Renal cortical epithelial cell (primary cell): ENCODE measurements around the gene ZFP69B. TPM values are rescaled to one million over a fixed set of nuclear protein-coding genes. Genes with fewer than 3 reads are reported as not detected.

ENCODE experiments used
- DNase-seq: peaks from one replicate; pipeline ENCODE4 v3.0.0-alpha.2; 2011; ENCODE audit warnings: low read depth
- total RNA-seq: library from RNA; depleted of rRNA; stranded (reverse); fragments of >200 nt; gene quantifications from 2 replicates; pipeline ENCODE4 v1.2.3, GENCODE V29; 2014

The ZFP69B gene
- total RNA-seq = 1.2 and 4.9 TPM in 2 replicates

DNA sequence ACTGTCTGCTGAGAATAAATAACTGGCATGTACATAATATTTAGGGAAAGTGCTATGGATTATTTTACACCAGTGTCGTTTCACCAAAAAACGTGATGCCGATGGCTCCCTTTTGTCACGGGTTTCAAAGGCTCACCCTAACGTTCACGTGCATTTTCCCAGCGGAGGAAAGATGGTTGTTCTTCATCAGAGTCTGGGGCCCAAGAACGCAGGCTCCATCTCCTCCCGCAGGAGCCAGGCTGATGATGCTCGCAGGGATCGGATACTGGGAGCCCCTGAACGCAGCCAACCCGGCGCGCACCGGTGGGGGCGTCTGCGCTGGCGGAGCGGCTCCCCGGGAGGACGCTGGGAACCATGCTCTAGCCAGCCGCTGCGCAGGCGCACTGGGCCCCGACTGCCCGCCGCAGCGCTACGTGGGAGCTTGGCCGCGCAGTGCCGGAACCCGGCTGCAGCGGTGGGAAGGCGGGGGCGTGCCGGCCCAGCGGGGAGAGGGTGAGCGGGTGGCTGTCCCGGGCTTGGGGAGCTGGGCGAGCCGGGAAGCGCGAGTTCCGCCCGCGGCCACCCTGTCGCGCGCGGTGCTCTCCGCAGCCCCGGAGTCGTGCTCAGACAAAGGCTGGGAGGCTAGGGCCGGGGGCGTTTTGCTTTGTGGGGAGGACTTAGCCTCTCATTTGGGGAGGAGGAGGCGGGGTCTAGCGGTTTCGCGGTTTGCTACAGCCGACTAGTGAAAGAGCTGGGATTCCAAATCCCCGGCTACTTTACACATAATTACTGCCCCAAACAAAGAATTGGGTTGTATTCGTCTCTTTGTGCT lies at the start of gene ZFP69B:
Gene ZFP69B, plus strand, starts transcription at position 793 of the 811 bp plus-strand sequence. CDS start 486 bp downstream, outside the sequence.
- DNase-seq = peak; percentile 65

DNA sequence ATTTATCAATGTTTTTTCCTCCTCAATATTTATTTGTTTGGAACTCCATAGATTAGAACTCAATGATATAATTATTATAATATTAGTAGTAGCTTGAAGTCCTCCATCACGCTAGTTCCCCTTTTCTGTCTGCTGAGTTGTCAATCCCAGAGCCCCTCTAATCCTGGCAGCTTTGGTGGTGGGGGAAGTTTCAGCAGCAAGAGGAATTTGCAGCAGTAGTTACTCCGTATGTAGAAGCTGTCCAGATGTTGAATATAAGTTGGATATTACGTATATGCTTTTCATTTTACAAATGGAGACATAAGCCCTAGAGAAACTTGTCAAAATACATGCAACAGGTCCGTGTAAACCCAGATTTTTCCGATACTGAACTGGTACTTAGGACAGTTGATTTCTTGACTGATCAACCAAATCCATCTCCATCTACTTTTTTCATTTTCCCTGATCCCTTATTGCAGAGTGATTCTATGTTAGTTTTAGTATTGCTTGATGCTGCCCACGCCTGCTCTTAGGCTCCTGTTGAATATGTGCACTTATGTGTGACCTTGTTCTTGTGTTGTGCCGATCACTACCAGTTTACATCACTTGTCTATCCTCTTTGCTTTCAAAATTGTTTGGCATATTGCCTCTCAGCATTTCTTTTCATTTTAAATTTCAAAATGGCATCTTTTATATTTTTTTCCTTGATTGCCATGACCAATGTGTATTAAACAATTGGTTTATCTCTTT lies 48.6 kb upstream of the ZFP69B start:
- no peak for DNase-seq

DNA sequence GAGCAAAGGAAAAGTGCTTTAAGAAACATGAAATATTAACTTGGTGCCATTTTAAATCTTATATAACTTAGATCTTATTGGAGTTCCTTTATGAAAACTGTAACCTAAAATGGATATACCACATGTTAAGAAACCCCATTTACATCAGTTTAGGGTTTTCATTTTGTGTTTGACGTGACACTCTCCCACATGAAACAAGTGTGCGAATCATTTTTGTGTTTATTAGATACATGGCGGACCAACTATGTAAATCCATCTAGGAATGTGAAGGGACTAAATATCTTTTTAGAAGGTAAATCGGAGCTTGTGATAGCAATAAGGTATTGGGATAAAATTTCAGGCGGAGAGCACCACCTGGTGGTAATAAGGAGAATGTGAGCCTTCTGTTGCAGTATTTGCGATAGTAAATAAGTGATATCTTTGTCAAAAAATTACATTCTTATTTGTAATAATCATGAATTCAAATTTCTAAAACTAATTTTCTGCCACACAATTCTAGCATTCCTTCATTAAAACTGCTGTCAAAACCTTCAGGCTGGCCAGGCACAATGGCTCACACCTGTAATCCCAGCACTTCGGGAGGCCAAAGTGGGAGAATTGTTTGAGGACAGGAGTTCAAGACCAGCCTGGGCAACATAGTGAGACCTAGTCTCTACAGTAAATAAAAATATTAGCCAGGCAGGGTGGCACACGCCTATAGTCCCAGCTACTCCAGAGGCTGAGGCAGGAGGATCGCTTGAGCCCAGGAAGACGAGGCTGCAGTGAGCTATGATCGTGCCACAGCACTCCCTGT lies 45.4 kb upstream of the ZFP69B start:
- peak; percentile 68 for DNase-seq

DNA sequence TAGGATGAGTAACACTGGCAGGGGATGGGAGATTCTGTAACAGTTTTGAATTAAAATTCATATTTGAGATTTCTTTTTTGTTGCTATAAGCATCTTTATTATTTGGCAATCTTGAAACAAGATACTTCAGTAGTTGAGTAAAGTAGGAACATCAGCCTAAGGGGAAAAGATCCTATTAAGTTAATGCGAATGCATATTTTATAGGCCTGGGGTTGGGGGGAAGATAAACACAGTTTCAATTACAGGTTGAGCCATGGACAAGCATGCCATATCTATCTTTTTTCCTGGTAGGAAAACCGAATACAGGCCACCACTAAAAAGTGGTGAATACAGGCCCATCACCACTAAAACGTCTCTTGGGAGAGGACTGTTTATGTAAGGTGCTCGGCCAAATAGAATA lies 44.5 kb upstream of the ZFP69B start:
- DNase-seq = no peak

DNA sequence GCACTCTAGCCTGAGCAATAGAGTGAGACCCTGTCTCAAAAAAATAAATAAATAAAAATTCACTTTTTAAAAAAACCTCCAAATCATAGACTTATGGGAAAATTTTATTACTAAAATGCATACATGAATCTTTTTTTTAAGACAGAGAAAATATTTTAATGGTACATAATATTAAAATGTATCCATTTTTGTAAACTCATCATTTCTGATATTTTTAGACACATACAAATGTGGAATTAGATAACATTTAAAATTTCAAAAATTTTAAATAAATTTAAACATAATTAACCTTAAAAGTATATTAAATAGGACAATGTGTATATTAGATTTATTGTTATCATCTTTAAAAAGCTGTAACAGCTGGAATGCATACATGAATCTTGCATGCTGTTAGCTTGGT lies 42.8 kb upstream of the ZFP69B start:
- no peak for DNase-seq

DNA sequence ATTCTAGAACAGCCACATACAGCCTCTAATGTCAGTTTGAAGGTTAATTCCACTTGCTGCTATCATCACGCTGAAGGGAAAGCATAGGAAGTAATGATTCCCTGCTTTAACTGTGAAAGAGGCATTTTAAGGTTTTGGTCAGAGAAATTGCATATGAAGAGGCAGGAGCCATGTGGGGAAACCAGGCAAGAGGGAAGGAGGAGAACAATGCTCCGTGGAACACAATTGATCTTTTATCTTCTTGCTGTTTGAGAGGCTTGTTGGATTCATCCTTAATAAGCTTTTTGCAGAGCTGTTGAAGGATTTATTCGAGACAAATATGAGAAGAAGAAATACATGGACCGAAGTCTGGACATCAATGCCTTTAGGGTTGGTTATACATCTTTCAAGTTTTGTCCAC lies 40.8 kb upstream of the ZFP69B start:
- no peak for DNase-seq

DNA sequence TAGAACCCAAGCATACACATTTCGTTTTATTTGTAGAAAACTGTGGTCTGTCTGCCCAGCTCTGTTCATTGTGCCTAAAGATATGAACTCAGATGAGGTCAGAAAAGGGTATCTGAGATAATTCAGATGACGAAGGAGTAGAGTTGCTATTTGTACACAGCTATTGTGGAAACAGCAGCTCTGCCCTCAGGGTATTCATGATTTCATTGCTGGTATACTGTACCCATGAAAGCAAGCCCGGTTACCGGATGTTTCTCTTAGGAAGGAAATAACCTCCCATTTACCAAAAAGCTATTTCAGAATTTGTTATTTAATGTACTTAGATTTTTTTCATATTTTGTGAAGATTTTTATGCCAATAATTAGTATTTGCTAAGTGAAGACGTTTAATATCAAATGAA lies 39.0 kb upstream of the ZFP69B start:
- no peak for DNase-seq

DNA sequence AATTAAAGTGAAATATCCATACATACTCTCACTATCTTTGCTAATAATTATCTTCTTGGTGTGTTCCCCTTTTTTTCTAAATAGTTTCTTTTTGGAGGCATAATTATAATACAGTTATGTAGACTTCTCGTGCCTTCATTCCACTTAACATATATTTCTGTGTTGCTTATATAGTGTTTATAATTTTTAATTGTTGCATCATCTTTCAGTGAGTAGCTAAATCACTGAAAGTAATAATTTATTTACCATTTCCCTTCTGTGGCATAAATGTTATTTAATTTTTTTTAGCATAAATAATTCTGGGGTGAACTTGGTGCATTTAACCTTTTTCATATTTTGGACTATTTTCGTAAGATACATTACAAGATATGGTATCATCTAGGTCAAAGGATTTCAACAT lies 38.4 kb upstream of the ZFP69B start:
- DNase-seq = no peak

DNA sequence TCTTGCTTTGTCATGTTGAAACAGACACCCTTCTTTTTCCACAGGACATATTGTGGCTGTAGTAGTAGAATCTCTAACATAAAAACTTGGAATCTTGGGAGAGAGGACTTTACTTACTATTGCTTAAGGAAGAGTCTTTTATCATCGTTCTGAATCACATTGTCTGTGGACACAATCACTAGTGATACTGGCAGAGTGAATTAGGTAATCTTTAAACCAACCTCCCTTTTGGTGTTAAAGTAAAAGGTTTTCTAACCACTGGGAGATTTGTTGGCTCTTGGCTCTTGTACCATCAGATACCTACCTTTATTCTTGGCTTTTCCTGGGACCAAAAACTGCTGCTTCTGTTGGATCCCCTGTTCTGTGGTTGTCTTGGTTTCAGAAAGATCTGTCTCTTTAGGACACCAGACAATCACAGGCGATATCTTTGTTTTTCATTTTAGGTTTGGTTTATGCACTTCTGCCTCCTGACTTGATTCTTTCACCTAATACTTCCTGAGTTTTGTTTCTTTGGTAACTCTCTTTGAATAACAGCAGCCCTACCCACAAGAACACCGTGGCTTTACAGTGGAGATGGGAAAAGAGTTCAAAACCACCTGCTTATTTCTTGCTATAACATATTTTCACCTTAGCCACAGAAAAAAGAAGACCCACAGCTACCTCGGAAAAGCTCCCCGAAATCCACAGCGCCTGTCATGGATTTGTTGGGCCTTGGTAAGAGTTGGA lies 36.6 kb upstream of the ZFP69B start:
- DNase-seq = no peak

DNA sequence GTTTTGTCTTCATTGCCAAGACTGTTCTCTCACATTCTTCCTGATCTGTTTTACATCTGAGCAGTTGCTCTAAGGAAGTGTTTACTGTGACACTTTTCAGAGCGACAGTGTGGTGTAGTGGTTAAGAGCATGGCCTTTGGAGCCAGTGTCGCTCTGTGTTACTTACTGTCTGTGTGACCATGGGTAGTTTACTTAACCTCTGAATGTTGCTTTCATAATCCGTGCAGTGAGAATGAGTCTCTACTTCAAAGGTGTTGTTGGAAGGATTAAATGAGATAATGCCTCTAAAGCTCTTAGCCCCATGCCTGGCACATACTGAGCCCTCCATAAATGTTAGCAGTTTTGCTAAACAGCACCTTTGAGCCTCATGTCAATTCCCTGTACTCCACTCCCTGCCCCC lies 35.9 kb upstream of the ZFP69B start:
- DNase-seq = no peak

DNA sequence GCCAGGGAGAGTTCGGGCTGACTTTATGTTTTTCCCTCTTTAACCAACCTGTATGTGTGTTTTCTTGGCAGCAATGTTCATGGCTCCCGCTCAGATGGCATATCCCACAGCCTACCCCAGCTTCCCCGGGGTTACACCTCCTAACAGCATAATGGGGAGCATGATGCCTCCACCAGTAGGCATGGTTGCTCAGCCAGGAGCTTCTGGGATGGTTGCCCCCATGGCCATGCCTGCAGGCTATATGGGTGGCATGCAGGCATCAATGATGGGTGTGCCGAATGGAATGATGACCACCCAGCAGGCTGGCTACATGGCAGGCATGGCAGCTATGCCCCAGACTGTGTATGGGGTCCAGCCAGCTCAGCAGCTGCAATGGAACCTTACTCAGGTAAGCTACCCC lies 33.6 kb upstream of the ZFP69B start:
- DNase-seq = no peak

DNA sequence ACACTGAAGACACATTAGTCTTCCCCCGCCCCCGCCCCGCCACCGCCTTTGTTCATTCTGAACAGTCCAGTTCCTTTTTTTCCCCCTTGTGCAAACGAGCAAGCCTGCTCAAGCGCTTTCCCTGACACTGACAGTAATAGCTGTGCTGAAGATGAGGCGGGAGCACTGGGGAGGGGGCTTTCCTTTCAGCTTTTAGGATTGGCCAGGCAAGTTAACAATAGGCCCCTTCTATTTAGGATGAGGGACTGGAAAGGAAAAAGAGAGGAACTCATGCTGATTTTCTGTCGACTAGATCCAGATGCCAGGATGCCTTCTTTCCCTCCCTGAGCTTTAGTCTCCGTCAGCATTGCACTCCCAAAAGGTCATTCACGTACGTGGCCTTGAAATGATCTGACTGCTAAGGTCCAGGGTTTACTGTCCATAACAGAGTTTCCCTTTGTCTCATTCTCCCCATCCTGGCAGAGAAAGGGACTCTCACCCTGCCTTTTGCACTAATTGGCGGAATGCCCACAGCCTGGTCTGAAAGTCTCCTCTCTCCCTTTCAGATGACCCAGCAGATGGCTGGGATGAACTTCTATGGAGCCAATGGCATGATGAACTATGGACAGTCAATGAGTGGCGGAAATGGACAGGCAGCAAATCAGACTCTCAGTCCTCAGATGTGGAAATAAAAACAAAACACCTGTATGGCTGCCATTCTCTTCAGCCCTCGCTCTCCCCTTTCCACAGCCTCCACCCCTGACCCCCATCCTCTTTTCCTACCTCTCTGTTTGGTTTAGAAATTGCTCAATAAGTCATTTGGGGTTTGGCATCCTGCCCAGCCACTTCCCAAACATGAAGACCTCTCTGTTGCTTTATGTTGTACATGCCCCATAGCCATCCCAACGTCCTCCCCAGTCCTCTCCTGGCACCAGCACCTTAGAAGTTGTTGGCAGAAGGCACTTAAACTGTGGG lies 28.6 kb upstream of the ZFP69B start:
- peak; percentile 38 for DNase-seq

DNA sequence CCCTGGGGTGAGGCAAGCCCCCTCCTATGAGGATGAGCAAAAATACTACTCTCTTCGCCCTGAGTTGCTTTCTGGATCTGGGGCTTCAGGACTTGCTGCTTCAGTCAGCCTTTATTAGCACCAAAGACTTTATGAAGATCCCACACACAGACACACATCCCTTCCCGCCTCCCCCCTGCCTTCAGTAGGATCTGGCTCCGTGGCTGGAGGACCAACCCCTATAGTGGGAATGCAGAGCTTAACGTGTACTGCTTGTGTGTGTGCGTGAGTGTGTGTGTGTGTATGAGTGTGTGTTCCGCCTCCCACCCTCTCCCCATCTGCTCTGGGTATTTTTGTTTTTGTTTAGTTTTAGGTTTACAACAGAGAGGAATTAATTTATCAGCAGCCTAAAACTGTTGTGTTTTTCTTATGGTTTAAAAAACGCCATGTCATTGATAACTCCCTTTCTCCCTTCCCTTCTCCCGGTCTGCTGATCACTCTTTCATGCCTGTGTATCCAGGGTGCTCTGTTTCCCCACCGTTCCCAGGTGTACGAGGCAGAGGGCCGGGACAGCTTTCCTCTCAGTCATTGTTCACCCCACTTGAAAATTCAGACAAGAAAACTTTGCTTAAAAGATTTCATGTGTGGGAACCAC lies 27.5 kb upstream of the ZFP69B start:
- no peak for DNase-seq

DNA sequence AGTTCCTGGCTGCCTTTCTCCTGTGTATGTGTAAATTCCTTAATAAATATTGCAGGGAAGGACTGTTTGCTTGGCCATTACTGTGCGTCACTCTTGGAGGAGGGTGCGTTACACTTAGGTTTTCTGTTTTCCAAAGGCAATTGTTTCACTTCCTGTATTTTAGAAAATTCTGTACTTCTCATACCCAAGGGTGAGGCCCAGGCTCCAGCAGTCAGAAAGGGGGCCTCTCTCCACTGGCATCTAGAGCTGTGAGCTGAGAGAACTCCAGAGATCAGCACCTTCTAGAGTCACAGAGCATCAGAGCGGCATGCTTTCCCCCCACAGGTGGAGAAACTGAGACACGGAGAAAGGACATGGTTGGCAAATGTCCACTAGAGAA lies 27.0 kb upstream of the ZFP69B start:
- no peak for DNase-seq

DNA sequence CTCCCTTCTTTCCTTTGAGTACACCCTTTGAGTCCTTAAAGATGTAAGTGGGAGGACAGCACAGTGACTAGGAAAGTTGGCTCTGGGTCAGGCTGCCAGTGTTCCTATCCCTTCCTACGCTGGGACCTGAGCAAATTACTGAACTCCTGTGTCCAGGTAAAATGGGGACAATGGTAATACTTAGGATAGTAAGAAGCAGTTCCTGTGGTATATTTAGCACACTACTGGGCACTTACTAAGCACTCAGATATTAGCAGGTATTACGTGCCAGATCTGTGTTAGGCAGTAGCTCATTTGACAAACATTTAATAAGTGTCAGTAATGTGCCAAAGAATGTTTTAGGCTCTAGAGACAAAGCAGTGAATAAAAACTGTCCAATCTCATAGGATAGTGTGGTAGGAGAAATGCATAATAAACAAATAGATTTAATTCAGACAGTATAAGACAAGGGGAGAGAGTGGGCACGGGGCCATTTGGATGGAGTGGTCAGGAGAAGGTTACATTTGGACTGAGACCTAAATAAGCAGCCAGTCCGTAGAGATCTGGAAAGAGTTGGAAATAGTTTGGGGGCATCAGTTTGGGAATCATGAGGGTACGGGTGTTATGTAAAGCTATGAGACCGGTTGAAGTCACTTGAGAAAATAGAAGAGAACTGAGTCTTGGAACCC lies 26.2 kb upstream of the ZFP69B start:
- DNase-seq = no peak

DNA sequence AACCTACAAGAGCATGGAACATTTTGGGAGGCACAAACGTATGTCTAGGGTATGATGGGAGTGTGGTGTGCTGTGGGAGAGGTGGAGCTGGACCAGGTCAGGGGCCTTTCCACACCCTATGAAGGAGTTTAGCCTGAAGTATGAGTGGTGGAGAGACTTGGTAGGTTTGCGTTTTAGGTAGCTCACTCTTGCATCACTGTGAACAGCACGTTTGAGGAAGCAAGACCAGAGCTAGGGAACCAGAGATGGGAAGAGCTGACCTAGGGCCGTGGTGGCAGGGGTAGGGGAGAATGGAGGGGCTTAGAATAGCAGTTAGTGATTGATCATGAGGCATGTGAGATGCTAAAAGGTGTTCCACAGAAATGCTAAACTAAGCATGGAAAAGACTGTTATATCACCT lies 25.1 kb upstream of the ZFP69B start:
- DNase-seq = no peak

DNA sequence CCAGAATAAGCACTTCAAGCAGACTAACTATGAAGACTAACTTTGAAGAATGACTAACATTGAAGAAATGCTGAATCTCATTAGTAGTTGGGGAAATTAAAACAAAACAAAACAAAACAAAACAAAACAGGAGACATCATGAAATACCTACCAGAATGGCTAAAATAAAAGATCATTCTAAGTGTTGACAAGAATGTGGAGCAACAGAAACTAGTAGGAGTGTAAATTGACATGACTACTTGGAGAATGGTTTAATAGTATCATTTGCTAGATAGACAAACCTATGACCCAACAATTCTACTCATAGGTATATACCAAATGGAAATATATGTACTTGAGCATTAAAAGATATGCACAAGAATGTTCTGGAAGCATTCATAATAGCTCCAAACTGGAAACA lies 18.9 kb upstream of the ZFP69B start:
- DNase-seq = peak; percentile 18

DNA sequence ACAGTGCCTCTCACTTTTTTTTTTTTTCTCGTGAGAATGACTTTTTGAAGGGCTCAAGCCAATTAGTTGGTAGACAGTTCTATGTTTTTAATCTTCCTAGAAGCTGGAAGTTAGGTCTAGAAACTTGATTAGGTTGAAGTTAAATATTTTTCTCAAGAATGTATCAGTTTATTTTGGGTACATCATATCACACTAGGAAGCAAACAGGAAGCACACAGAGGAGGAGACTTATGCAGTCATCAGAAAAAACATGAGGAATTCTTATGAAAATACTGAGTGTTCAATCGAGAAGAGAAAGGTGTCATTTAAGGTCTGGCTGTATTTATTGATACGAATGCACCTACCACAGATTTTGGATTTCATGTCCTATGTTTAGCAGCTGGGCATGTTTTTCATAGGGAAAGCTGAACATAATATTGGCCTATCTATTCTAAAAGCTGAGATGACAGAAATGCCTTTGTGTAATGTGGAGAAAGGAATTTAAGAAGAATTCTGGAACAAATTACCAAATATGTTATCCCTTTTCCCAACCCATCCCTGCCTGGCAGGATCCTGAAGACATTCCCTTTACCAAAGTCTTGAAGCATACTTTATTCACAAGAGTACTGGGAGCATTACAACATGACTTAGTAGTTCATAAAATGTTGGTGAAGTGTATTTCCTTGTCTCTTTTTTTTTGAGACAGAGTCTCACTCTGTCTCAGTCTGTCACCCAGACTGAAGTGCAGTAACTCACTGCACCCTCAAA lies 17.5 kb upstream of the ZFP69B start:
- DNase-seq = no peak

DNA sequence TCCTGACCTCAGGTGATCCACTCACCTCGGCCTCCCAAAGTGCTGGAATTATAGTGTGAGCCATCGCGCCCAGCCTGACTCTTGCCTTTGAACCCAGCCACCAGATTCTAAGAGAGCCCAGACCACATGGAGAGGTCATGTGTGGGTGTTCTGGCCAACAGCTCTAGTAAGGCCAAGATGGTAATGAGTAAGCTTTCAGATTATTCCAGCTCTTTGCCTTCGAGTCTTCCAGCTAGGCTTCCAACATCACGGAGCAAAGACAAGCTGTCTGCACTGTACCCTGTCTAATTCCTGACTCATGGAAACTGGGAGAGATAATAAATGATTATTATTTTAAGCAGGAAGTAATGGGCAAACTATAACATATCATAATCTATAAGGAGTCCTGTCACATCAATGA lies 14.8 kb upstream of the ZFP69B start:
- DNase-seq = peak; percentile 22
